GM12892 (cell line): ENCODE data around the gene FTO.
"Not testable (repeated sequence)": the region's sequence is repeated elsewhere in the genome, so short reads cannot be mapped to it uniquely, and the experiment has no call there.

Experiments used
- DNase-seq: peaks from one replicate; pipeline ENCODE4 v3.0.0; 2011; ENCODE audit not compliant: insufficient read length
- FAIRE-seq: peaks from 2 replicates; lab custom pipeline; 2011; peaks lifted over from hg19 to GRCh38; lab: Jason Lieb, UNC
- POLR2A ChIP-seq: IDR thresholded peaks from 2 replicates; pipeline ENCODE4 v1.6.1; 2011; ENCODE audit warnings: low read depth, low read length, control low read depth
- POLR2AphosphoS5 ChIP-seq: IDR thresholded peaks from 2 replicates; pipeline ENCODE4 v1.6.1; 2011; ENCODE audit warnings: low read depth, low read length, control low read depth
- TAF1 ChIP-seq: IDR thresholded peaks from 2 replicates; pipeline ENCODE4 v1.6.1; 2011; ENCODE audit warnings: low read depth, mild to moderate bottlenecking, control low read depth, low read length, borderline replicate concordance

The FTO gene

GRCh38 chr16:53888222-53888621 is 184.3 kb downstream of the FTO start:
- DNase-seq (no peak), FAIRE-seq (no peak)
- TF ChIP-seq POLR2AphosphoS5, result no peak

GRCh38 chr16:53890877-53891276 is 186.9 kb downstream of the FTO start:
- FAIRE-seq, DNase-seq: not testable (repeated sequence)

DNA sequence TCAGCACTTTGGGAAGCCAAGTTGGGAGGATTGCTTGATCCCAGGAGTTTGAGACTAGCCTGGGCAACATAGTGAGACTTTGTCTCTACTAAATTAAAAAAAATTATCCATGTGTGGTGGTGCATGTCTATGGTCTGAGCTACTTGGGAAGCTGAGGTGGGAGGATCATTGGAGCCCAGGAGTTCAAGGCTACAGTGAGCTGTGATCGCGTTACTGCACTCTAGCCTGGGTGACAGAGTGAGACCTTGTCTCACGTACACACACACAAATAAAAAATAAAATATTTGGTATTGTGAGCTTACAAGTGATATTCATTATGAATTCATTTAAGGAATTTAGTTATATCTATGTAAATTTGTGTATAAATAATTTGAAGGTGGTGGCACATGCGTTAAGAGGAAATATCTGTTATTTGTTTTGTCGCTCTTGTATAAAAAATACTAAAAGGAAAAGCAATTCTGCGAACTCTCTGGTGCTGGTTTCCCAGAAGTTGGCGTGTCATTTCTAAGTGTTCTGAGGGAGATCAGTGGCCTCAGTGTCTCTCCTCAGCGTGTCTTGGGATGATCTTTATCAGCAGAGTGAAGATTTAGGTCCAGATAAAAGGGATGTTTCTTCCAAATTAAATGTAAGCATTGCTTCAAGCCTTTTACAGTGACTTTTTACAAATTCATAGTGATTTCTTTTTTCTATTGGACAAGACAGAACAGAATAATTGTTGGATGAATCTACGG is 187.6 kb downstream of the FTO start:
- DNase-seq (no peak), FAIRE-seq (no peak)

DNA sequence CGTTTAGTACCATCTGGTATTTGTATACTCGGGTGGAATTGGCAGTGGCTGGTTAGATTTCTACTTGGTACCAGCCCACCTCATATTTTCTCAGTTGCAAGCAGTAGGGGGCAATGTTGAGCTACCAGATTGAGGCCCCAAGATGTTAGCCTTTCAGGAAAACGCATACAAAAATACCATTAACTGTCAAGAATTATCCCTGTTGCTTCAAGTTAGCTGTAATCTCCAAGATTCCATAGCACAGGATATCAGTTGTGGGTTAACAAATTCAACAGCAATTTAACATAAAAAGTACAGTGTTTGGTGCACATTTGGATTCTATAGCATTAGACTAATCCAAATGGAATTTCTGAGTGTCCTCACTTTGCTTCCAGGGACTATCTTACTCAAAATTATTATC is 188.2 kb downstream of the FTO start:
- TF ChIP-seq POLR2A, result no peak
- peak; percentile 80 for FAIRE-seq
- no peak for DNase-seq

More for the DNA sequence above, 187.6 kb downstream of the FTO start:
- TF ChIP-seq POLR2A, result no peak
- TF ChIP-seq TAF1, result no peak
- TF ChIP-seq POLR2AphosphoS5, result no peak

GRCh38 chr16:53893731-53894435 is 189.9 kb downstream of the FTO start:
- no peak for DNase-seq
- no peak for TF ChIP-seq POLR2A
- no peak for TF ChIP-seq POLR2AphosphoS5
- no peak for TF ChIP-seq TAF1
- no peak for FAIRE-seq

DNA sequence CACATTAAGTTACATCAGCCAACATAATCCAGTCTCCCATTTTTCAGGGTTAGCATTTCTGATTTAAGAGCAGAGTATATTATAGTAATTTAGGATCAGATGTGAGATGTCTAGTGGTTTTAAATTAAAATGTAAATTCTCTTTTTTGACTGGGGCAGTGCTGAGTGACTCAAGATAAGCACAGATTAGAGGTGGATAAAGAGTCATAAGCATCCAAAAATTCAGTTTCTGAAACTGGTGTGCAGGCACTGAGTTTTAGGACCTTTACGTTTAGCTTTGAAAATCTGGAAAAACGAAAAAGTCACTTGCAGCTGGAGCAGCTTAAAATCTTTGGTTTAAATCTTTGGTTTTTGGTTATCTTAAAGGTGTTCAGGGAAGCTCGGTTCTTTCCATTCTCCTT is 190.7 kb downstream of the FTO start:
- TF ChIP-seq POLR2A, result no peak
- TF ChIP-seq TAF1, result no peak
- TF ChIP-seq POLR2AphosphoS5, result no peak
- FAIRE-seq (no peak), DNase-seq (no peak)

DNA sequence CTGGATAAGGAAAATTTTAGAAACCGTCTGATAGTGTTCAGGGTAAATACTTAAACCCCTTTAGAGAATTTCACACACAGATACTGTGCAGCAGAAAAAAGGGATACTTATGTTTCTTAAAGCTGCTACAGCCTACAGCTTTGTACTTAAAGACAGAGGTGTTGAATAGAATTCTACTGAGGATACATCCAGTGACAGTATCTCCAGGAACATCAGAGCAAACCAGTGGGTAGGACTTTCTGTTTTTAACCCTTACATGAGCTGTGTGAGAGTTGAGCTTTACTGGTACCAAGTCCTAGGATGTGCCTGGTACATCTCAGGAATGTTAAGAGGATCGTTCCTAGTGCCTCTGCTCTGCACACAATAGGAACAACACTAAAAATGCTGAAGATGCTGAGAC is 191.5 kb downstream of the FTO start:
- FAIRE-seq (no peak), DNase-seq (no peak)
- TF ChIP-seq POLR2A (no peak), TAF1 (no peak), POLR2AphosphoS5 (no peak)

GRCh38 chr16:53895851-53896250 is 191.9 kb downstream of the FTO start:
- TF ChIP-seq POLR2AphosphoS5 (no peak), TAF1 (no peak), POLR2A (no peak)
- FAIRE-seq, result no peak
- DNase-seq, result no peak

DNA sequence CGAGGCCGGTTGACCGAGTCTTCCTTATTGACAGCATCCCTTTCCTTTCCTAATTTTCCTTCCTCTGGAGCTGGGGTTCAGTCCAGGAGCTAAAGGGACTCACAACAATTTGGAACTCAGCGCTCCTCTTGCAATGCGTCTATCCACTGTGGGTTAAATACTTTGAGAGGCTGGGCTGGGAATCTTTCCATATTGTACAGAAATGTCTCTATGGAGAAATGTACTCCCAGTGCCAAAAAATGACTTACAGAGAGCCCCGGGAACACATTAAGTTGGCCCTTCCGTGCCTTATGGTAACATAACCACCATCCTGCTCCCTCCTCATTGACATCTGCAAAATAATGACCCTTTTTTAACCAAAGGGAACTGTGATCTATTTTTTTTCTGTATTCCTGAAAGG is 192.8 kb downstream of the FTO start:
- TF ChIP-seq POLR2AphosphoS5 (no peak), POLR2A (no peak), TAF1 (no peak)
- FAIRE-seq, result no peak
- DNase-seq, result no peak

DNA sequence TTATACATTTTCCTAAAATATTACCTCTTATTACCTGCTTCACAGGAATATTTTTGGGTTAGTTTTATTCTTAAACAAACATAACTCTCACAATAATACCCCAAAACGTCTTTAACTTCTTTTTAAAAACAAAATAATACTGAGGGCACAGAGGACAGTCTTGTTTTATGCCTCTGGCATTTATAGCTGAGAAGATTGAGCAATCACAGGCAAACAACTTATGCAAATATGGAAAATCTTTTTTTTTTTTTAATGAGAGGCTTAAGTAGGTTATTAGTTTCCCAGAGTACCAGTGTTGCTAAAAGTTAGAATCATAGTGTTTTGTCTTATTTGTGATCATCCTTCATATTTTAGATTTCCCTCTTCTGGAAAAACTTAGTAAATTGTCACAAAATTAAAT is 195.0 kb downstream of the FTO start:
- no peak for DNase-seq
- FAIRE-seq, result no peak
- TF ChIP-seq POLR2A, result no peak
- no peak for TF ChIP-seq TAF1
- TF ChIP-seq POLR2AphosphoS5, result no peak

- TF ChIP-seq POLR2AphosphoS5 (no peak), POLR2A (no peak), TAF1 (no peak)
- FAIRE-seq (no peak), DNase-seq (no peak)
Measured at GRCh38 chr16:53899431-53899830, 195.5 kb downstream of the FTO start.

DNA sequence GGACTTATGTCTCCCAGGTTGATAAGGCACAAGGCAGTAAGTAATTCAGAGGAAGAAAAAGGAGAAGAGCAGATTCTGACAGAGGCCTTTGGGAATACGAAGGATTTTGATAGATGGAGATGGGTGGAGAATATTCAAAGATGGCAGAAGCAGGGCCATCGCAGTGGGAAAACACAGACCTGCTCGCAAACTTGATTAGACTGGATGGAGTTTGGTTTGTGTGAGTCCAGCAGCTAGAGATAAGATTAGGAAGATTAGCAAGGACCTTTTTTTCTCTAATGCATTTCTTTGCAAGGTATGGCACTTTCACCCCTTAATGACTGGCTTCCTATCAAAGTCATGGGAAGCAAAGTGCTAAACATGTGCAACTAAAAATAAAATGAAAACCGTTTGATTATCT is 196.7 kb downstream of the FTO start:
- FAIRE-seq (no peak), DNase-seq (no peak)
- TF ChIP-seq POLR2A (no peak), TAF1 (no peak), POLR2AphosphoS5 (no peak)
